Measurements from ENCODE around the gene TELO2. TPM values are rescaled to one million over a fixed set of nuclear protein-coding genes. Genes with fewer than 3 reads are reported as not detected.

The TELO2 gene
- total and polyA plus RNA-seq, 2 donors (not counting 3 experiments of a cell fraction or from before 2014, with no cell fraction given), result 30.7 to 61.6 TPM

DNA sequence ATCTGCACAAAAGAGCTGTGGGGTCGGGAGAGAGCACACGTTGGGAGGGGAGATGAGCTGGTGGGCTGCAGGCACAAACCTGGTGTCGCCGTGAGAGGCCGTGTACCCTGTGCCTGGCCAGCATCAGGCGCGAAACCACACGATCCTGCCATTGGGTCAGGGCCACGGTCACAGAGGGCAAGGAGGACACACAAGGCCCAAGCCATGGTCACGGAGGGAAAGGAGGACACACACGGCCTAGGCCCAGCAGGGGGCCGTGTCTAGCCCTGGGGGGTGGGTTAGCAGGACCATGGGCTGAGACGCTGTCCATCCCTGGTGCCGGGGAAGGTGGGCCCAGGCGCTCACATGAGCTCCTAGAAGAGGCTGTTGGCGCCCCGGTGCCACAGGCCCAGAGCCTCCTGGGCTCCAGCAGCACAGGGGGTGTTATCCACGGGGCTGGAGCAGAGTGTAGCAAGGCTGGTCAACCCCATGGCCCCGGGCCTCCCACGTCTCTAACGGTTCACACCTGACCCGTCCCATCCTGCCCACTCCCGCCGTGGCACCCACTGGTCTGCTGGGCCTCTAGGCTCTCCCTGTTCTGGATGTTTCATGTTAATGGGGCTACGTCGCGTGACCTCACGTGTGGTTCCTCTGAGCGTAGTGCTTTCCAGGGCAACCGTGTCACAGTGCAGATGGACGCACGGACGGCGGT, 41.3 kb upstream of the TELO2 start:
- no peak for FAIRE-seq
- DNase-seq (ENCODE audit: low read depth, low spot score), result no peak
- CTCF ChIA-PET, result no interaction called here
- POLR2A ChIA-PET, result no interaction called here
- Histone ChIP-seq H3K36me3 (ENCODE audit: control insufficient read depth in 2 of 2, extremely low read depth in 1 of 2, insufficient read depth in 2 of 2, low read length in 2 of 2) (peaks cover 0 to 48% of the 10 kb centered on the region in 2 experiments), H3K9ac (replicated peaks; ENCODE audit: extremely low read depth, insufficient read depth, low read length) (no peak overlapping the region), H3K4me3 (replicated peaks in 1 of 3; ENCODE audit: insufficient read depth in 1 of 3, low read depth in 1 of 3, low read length in 3 of 3) (no peak overlapping the region), H3K4me1 (ENCODE audit: control insufficient read depth, extremely low read depth, insufficient read depth, low read length) (no peaks in the 10 kb centered on the region), H3K4me2 (ENCODE audit: insufficient read depth, low read length) (no peak overlapping the region), H3K9me1 (replicated peaks; ENCODE audit: control insufficient read depth, extremely low read depth, insufficient read depth, low read length) (no peaks in the 10 kb centered on the region), H3K79me2 (ENCODE audit: control insufficient read depth, insufficient read depth, low read length) (no peaks in the 10 kb centered on the region), H3K27me3 (ENCODE audit: control insufficient read depth in 2 of 2, insufficient read depth in 2 of 2, low read length in 2 of 2) (no peaks in the 10 kb centered on the region), H4K20me1 (replicated peaks; ENCODE audit: control insufficient read depth, extremely low read depth, insufficient read depth, low read length) (no peaks in the 10 kb centered on the region), H2AFZ (ENCODE audit: low read depth, low read length) (no peak overlapping the region), H3K27ac (ENCODE audit: insufficient read depth, low read depth, low read length) (no peak overlapping the region), H3K9me3 (replicated peaks; ENCODE audit: control insufficient read depth, insufficient read depth, low read length) (no peaks in the 10 kb centered on the region)
- no TSS peak for BruUV-seq (replicated peaks)
- dilution Hi-C loops (cut with MboI; ENCODE audit: extremely low pct_ligation_motif_present, low sequenced_read_pairs), result no loop called here
- TF ChIP-seq POLR2AphosphoS5 (IDR thresholded peaks at IDR 0.05; ENCODE audit: insufficient read depth, low read depth, low read length) (no peak), GATA2 (IDR thresholded peaks at IDR 0.05; ENCODE audit: insufficient read depth, insufficient read length, low read depth, low read length) (no peak), EZH2 (IDR thresholded peaks at IDR 0.05; ENCODE audit: borderline replicate concordance, low read depth, low read length, severe bottlenecking) (no peak), JUN (IDR thresholded peaks at IDR 0.05; ENCODE audit: borderline replicate concordance, insufficient read depth, insufficient read length, low read depth) (no peak), FOS (IDR thresholded peaks at IDR 0.05; ENCODE audit: borderline replicate concordance, insufficient read depth, low read length) (no peak), MAX (IDR thresholded peaks at IDR 0.05; ENCODE audit: insufficient read depth, insufficient read length) (no peak), MYC (IDR thresholded peaks at IDR 0.05; ENCODE audit: low read depth, low read length) (no peak), POLR2A (IDR thresholded peaks at IDR 0.05; ENCODE audit: low read depth, low read length) (no peak)
- TF ChIP-seq, protein P1, sequence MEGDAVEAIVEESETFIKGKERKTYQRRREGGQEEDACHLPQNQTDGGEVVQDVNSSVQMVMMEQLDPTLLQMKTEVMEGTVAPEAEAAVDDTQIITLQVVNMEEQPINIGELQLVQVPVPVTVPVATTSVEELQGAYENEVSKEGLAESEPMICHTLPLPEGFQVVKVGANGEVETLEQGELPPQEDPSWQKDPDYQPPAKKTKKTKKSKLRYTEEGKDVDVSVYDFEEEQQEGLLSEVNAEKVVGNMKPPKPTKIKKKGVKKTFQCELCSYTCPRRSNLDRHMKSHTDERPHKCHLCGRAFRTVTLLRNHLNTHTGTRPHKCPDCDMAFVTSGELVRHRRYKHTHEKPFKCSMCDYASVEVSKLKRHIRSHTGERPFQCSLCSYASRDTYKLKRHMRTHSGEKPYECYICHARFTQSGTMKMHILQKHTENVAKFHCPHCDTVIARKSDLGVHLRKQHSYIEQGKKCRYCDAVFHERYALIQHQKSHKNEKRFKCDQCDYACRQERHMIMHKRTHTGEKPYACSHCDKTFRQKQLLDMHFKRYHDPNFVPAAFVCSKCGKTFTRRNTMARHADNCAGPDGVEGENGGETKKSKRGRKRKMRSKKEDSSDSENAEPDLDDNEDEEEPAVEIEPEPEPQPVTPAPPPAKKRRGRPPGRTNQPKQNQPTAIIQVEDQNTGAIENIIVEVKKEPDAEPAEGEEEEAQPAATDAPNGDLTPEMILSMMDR (IDR thresholded peaks at IDR 0.05; ENCODE audit: extremely low read depth in 1 of 2, insufficient read depth in 1 of 2, low read depth in 1 of 2, low read length in 2 of 2), result no peak
- intact Hi-C loops (cut with micrococcal nuclease), result no loop called here

Measured in endothelial cell of umbilical vein (primary cell).